HG03439 (cell line): ENCODE results near the gene NEGR1.

Experiments
- ATAC-seq: cut with Tn5 transposase; IDR thresholded peaks from one replicate; pipeline ENCODE4 v1.9.1; 2021; ENCODE audit warnings: mild to moderate bottlenecking, moderate library complexity; ENCODE audit not compliant: unreplicated experiment

NEGR1 gene

GRCh38 chr1:71592646-71593274 lies 689.6 kb downstream of the NEGR1 start:
- no peak for ATAC-seq

- no peak for ATAC-seq
Measured at GRCh38 chr1:71589005-71589404, 693.3 kb downstream of the NEGR1 start.

GRCh38 chr1:71587961-71588360 lies 694.4 kb downstream of the NEGR1 start:
- no peak for ATAC-seq

DNA sequence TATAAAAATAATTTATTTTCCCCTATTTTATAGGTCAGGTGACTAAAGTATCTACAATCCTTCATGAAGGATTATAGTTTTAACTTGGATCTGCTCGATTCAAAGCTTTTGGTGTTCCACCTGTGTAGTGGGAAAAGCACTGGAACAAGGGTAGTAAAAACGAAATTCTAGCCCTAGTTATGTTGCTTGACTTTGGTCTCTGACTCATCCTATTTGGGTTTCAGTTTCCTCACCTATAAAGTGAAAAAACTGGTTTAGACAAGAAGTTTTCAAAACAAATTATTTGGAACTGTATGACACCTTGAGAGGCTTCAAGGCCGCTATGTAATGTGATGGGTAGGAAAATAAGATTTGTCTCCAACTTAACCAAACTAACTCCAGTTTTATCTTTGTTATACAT lies 696.3 kb downstream of the NEGR1 start:
- peak; percentile 51 for ATAC-seq

DNA sequence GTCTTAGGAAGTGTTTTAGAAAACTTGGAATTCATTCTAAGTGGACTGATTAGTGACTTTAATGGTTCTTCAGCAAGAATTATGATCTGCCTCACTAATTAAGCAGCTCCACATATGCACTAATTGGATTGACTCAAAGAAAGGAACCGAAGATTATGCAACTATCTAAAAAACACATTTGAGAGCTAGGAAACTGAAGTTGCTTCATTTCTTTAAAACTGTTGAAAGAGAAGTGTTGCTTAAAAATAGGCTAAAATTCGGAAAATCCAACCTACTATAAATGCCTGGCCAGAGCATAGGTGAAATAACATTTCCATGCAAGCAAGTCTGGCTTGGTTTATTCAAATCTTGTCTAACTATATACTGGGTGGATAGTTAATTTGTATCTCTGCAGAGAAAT lies 698.6 kb downstream of the NEGR1 start:
- ATAC-seq = no peak

DNA sequence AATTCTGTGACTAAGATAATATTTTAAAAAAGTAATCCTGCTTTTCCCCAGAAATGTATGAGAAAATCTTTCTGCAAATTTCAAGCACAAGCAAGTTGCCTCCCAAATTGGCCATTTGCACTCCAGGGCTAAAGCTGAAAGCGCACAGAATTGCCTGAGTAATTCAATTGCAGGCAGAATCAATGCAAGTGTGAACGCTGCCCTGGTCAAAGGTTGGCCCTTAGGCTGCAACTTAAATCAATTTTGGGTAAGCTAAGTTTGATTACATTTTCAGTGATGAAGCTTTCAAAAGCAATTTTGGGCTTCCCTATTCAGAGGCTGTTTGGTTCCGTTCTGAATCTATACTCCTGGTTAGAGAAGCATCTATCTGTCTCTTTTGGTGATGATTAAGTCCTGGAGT lies 699.7 kb downstream of the NEGR1 start:
- no peak for ATAC-seq

DNA sequence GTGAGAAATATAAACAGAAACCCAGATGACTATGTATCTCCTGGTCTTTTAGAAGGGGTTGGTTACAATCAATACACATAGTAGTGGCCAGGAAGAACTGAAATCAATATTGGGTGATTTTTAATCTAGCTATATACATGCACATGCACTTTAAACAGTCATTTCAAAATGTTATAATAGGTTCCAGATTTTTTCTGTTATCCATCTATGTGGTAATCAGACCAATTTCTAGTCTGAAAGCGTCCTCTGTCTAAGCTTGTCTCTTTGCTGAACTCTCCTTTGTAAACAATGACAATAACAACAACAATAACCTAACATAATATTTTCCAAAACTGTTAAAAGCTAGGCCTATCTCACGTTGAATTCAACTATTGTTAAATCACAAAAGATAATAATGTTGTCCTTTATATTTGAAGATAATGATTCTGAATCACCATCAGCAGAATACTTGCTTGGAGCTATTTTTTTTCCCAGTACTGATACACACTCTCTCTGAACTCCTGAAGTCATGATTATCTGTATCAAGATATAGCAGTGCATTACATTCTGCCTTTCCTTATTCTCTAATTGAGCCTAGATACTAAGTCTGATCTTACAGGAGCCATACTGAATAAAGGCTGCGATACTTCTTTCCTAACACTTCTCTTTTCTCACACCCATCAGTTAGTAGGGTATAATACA lies 704.7 kb downstream of the NEGR1 start:
- no peak for ATAC-seq

GRCh38 chr1:71572038-71572437 lies 710.3 kb downstream of the NEGR1 start:
- no peak for ATAC-seq

- no peak for ATAC-seq
Measured at GRCh38 chr1:71566413-71566812, 715.9 kb downstream of the NEGR1 start.

DNA sequence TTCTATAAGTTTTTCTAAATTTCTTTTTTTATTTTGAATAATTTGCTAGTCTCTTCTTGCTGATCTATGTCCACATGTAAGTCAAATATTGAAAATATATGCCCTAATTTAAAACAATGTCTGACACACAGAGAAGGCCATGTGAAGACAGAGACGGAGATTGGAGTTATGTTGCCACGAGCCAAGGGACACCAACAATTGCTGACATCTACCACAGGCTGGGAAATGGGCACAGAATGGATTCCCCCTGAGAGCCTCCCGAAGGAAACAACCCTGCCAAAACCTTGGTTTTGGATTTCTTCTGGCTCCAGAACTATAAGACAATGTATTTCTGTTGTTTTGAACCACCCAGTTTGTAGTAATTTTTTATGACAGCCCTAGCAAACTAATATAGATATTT lies 716.5 kb downstream of the NEGR1 start:
- no peak for ATAC-seq

DNA sequence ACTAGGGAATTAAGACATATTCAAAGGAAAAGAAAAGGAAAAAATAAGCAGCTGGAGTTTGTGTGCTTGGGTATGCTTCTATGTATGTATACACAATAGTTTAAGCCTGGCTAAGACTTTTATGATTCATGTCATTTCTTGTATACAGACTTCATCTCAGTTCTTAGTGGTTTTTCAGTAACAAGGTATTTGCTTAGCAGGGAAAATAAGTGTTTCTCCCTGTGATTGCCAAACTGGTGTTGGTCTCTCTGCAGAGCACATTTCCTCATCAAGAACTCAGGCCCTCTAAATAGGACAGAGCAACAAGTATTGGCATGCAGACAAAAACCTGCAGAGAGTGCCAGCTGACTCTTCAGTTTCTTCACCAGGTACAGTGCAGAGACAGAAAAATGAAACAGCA lies 717.1 kb downstream of the NEGR1 start:
- ATAC-seq = no peak

GRCh38 chr1:71562298-71562697 lies 720.0 kb downstream of the NEGR1 start:
- ATAC-seq = no peak

GRCh38 chr1:71561729-71562128 lies 720.6 kb downstream of the NEGR1 start:
- no peak for ATAC-seq

DNA sequence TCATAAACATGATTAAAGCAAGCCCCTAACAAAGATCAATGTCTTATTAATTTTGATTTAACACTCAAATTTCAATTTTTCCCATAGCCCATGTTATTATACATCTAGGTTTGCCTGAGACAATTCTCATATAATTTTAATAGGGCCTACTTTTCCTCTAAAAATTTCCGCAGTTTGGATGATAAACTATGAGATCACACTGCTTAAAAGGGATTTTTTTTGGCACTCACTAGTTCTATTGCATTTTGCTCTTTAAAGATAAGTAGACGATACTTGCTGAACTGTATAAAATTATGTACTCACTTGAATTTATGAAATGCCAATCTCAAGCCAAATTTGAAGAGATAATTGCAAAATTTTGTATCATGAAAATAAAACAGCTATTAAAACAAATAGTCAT lies 721.1 kb downstream of the NEGR1 start:
- no peak for ATAC-seq

GRCh38 chr1:71559880-71560279 lies 722.5 kb downstream of the NEGR1 start:
- ATAC-seq = no peak

GRCh38 chr1:71557138-71557537 lies 725.2 kb downstream of the NEGR1 start:
- ATAC-seq = no peak

GRCh38 chr1:71548398-71548890 lies 733.9 kb downstream of the NEGR1 start:
- no peak for ATAC-seq

GRCh38 chr1:71542155-71542554 lies 740.2 kb downstream of the NEGR1 start:
- no peak for ATAC-seq

DNA sequence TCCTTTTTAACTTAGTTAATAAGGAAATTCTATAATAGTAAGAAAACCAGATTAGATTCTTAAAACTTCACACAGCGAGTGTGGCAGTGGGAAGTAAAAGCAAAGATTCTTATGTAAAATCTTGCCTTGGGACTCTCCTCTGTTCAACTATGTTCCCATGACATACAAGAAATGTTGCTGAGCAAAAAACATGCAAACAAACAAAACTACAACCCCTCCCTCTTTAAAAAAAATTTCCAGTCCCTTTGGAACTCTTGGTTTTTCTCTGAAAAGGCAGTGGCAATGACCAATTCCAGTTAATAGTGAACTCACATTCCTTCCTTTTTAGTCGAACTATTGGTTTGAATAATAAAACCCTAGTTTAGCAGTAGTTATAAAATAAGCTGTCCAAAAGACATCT lies 748.4 kb downstream of the NEGR1 start:
- no peak for ATAC-seq

- ATAC-seq = no peak
Measured at GRCh38 chr1:71532343-71532742, 750.0 kb downstream of the NEGR1 start.

GRCh38 chr1:71526824-71527223 lies 755.5 kb downstream of the NEGR1 start:
- no peak for ATAC-seq

GRCh38 chr1:71522721-71523120 lies 759.6 kb downstream of the NEGR1 start:
- ATAC-seq = no peak
